Endothelial cell of umbilical vein (primary cell): Measurements from ENCODE around the gene SLC12A1.

ENCODE experiments used
- CTCF ChIP-seq, 2 donors: IDR thresholded peaks; 1 replicate in 1 of 2; 2 replicates in 1 of 2; pipeline ENCODE4 v1.5.1; 2011; ENCODE audit warnings: low read length in 2 of 2, mild to moderate bottlenecking in 2 of 2, moderate library complexity in 2 of 2, control low read depth in 1 of 2, inconsistent platforms in 1 of 2, low read depth in 1 of 2; ENCODE audit not compliant: insufficient read depth in 1 of 2; ENCODE audit errors: extremely low read depth in 1 of 2
- EZH2 ChIP-seq: IDR thresholded peaks from 2 replicates; pipeline ENCODE4 v1.6.1; 2012; ENCODE audit warnings: borderline replicate concordance, low read depth, mild to moderate bottlenecking, moderate library complexity, low read length, inconsistent platforms; ENCODE audit not compliant: severe bottlenecking
- FOS ChIP-seq: IDR thresholded peaks from 2 replicates; pipeline ENCODE4 v1.6.1; 2011; ENCODE audit warnings: mild to moderate bottlenecking, low read length, moderate library complexity, borderline replicate concordance; ENCODE audit not compliant: insufficient read depth
- JUN ChIP-seq: IDR thresholded peaks from 2 replicates; pipeline ENCODE4 v1.6.1; 2011; ENCODE audit warnings: borderline replicate concordance, low read depth; ENCODE audit not compliant: insufficient read length, insufficient read depth
- MAX ChIP-seq: IDR thresholded peaks from 2 replicates; pipeline ENCODE4 v1.6.1; 2011; ENCODE audit not compliant: insufficient read depth, insufficient read length
- MYC ChIP-seq: IDR thresholded peaks from one replicate; pipeline ENCODE4 v1.6.1; 2011; ENCODE audit warnings: mild to moderate bottlenecking, low read depth, low read length
- POLR2A ChIP-seq: IDR thresholded peaks from 2 replicates; pipeline ENCODE4 v1.6.1; 2012; ENCODE audit warnings: low read depth, mild to moderate bottlenecking, control low read depth, low read length
- POLR2AphosphoS5 ChIP-seq: IDR thresholded peaks from 2 replicates; pipeline ENCODE4 v1.6.1; 2012; ENCODE audit warnings: low read depth, mild to moderate bottlenecking, control low read depth, low read length, moderate library complexity; ENCODE audit not compliant: insufficient read depth

GRCh38 chr15:48191574-48192225, 14.4 kb upstream of the SLC12A1 start, which contains the start of gene CTXN2:
- TF ChIP-seq CTCF (IDR thresholded peaks at IDR 0.05; ENCODE audit: extremely low read depth in 1 of 2, insufficient read depth in 1 of 2, low read depth in 1 of 2, low read length in 2 of 2), result no peak
- no peak for TF ChIP-seq POLR2A
- no peak for TF ChIP-seq POLR2AphosphoS5
- no peak for TF ChIP-seq MAX
- no peak for TF ChIP-seq EZH2
- TF ChIP-seq JUN, result no peak
- TF ChIP-seq FOS, result no peak
- no peak for TF ChIP-seq MYC
